ENCODE data around the gene SAYSD1. TPM values are rescaled to one million over a fixed set of nuclear protein-coding genes. Genes with fewer than 3 reads are reported as not detected.

The SAYSD1 gene
- total and polyA plus RNA-seq, 2 of the 8 experiments (the other 6 are each of a cell fraction or from before 2014, with no cell fraction given) = 6.7 to 7.9 TPM

DNA sequence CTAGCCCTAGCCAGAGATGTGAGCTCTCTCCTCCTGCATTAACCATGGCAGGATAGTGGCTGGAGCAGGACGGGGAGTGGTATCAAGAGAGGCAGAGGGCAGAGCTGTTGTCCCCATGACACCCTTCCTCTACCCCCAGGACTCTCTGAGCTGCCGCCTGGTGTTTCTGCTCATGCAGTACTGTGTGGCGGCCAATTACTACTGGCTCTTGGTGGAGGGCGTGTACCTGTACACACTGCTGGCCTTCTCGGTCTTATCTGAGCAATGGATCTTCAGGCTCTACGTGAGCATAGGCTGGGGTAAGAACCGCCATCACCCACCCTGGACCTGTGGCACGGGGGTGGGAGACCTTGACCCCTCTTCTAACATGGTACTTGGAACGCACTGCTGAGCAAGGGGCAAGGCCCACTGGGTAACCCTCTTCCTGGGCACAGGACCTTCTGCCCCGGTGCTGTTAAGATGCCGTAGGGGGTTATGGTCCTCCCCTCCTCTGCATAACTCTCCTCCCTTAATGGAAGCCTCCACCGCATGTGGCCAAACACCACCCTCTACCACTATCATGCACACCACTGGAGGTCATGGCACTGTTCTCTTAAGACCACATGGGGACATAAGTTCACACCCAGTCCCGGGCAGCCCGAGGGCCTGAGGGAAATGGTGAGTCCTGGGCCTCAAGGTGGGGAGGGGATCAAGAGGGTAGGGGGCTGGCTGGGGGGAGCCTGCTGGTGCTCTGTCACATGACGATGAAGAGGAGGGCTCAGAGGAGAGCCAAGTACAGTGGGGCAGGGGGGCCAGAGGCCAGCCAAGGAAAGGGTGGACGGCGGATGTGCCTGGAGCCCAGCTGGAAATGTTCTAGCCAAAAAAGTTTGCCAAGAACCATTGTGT, 41.3 kb downstream of the SAYSD1 start:
- ChIA-PET CTCF (ENCODE audit: partially characterized antibody) (interaction anchor here (0.6 to 1.5 kb wide), 8 partner anchors 12 to 56 kb away, joined by 3 to 5 read pairs (median 3); no protein-coding TSS in a partner anchor), POLR2A (ENCODE audit: partially characterized antibody) (interaction anchor here (1.0 kb wide), 1 partner anchor 48 kb away, joined by 3 read pairs; no protein-coding TSS in a partner anchor)
- no peak overlapping the region for H3K4me2 ChIP-seq (ENCODE audit: insufficient read depth in 1 of 2, low read depth in 2 of 2, low read length in 2 of 2)
- H3K36me3 ChIP-seq (ENCODE audit: control insufficient read depth in 2 of 4, insufficient read depth in 4 of 4, low read length in 3 of 4) = no peaks in the 10 kb centered on the region
- H2BK15ac ChIP-seq (ENCODE audit: low read length) = no peak overlapping the region
- H3K4ac ChIP-seq (replicated peaks; ENCODE audit: insufficient read length, low read depth, low read length) = no peak overlapping the region
- no peaks in the 10 kb centered on the region for H3K23me2 ChIP-seq (ENCODE audit: low read depth, low read length)
- no peak overlapping the region for H3K18ac ChIP-seq (ENCODE audit: extremely low read depth, low read length)
- no peak overlapping the region for H2BK5ac ChIP-seq (ENCODE audit: low read depth, low read length)
- DNase-seq (ENCODE audit: low read depth in 1 of 2, low spot score in 2 of 2) (no peak), FAIRE-seq (no peak)
- no peaks in the 10 kb centered on the region for H4K20me1 ChIP-seq (replicated peaks in 1 of 2; ENCODE audit: control insufficient read depth in 1 of 2, insufficient read depth in 2 of 2, low read length in 2 of 2)
- no peak overlapping the region for H3K14ac ChIP-seq (ENCODE audit: insufficient read length)
- H4K8ac ChIP-seq (ENCODE audit: extremely low read depth, insufficient read depth, low read length) = no peak overlapping the region
- H3K27ac ChIP-seq (ENCODE audit: low read depth, low read length) = no peak overlapping the region
- H2BK20ac ChIP-seq (ENCODE audit: low read length) = no peak overlapping the region
- no peaks in the 10 kb centered on the region for H3K9me3 ChIP-seq (ENCODE audit: insufficient read depth in 2 of 2, low read depth in 1 of 2, low read length in 1 of 2)
- H3K79me1 ChIP-seq (ENCODE audit: low read depth, low read length) = no peaks in the 10 kb centered on the region
- no peak overlapping the region for H2BK120ac ChIP-seq (replicated peaks; ENCODE audit: low read depth, low read length)
- H3K23ac ChIP-seq (ENCODE audit: insufficient read length) = no peak overlapping the region
- H2AFZ ChIP-seq (ENCODE audit: low read length) = no peak overlapping the region
- peaks cover 0 to 10% (median 0%) of the 10 kb centered on the region in 4 experiments; a peak in 3 of 7 replicates for H3K4me1 ChIP-seq (replicated peaks in 1 of 4; ENCODE audit: control insufficient read depth in 3 of 4, insufficient read depth in 4 of 4, low read length in 3 of 4)
- 92% methylated on average over 17 of the region's 17 CpGs; no CpG with 5 or more reads in 1 of the 2 experiments for WGBS, 2 experiments (ENCODE audit: extremely low coverage in 1 of 2, insufficient coverage in 1 of 2, insufficient read length in 1 of 2, insufficient replicate concordance in 2 of 2, low coverage in 1 of 2, low lambda C conversion rate in 2 of 2, missing lambda C conversion rate in 1 of 2)
- H3K27me3 ChIP-seq (replicated peaks in 1 of 4; ENCODE audit: control insufficient read depth in 3 of 4, extremely low read depth in 1 of 4, insufficient read depth in 3 of 4, low read length in 3 of 4) = 0 out of 7 replicates have a peak, but pooled peaks cover 0 to 5% (median 0%) of the 10 kb centered on the region in 4 experiments
- H3K56ac ChIP-seq (replicated peaks; ENCODE audit: insufficient read length, low read depth, low read length) = no peak overlapping the region
- H3K79me2 ChIP-seq (ENCODE audit: control insufficient read depth in 1 of 2, insufficient read depth in 2 of 2, low read length in 2 of 2) = no peaks in the 10 kb centered on the region
- H3K9ac ChIP-seq (replicated peaks in 1 of 4; ENCODE audit: extremely low read depth in 1 of 4, low read depth in 3 of 4, low read length in 3 of 4) = no peak overlapping the region
- H2BK12ac ChIP-seq (ENCODE audit: low read depth, low read length) = no peak overlapping the region
- H4K5ac ChIP-seq (ENCODE audit: insufficient read length, low read depth, low read length) = no peak overlapping the region
- no peak overlapping the region for H2AK5ac ChIP-seq (ENCODE audit: low read depth, low read length)
- no peak overlapping the region for H3K4me3 ChIP-seq (ENCODE audit: extremely low read depth in 1 of 4, insufficient read depth in 2 of 4, low read depth in 3 of 4, low read length in 4 of 4)
- no peak overlapping the region for H4K91ac ChIP-seq (replicated peaks; ENCODE audit: insufficient read length, low read length)
- no peak for TF ChIP-seq YY1 (IDR thresholded peaks at IDR 0.05; ENCODE audit: low read depth, low read length)
- no peak for TF ChIP-seq SIRT6 (IDR thresholded peaks at IDR 0.05; ENCODE audit: low read length)
- TF ChIP-seq CBX8 (IDR thresholded peaks at IDR 0.05; ENCODE audit: borderline replicate concordance, low read depth, low read length) = no peak
- no peak for TF ChIP-seq JUN (IDR thresholded peaks at IDR 0.05; ENCODE audit: low read depth, low read length)
- TF ChIP-seq RFX5 (IDR thresholded peaks at IDR 0.05; ENCODE audit: borderline replicate concordance, low read depth, low read length) = no peak
- TF ChIP-seq PHF8 (conservative IDR thresholded peaks at IDR 0.05; ENCODE audit: low read depth, low read length) = no peak
- no peak for TF ChIP-seq SAP30 (IDR thresholded peaks at IDR 0.05; ENCODE audit: insufficient read depth, insufficient replicate concordance, low read length)
- TF ChIP-seq CHD2 (IDR thresholded peaks at IDR 0.05; ENCODE audit: low read length) = no peak
- no peak for TF ChIP-seq BCL11A (IDR thresholded peaks at IDR 0.05; ENCODE audit: low read depth in 2 of 2, low read length in 2 of 2)
- TF ChIP-seq TEAD4 (IDR thresholded peaks at IDR 0.05; ENCODE audit: low read depth, low read length) = no peak
- no peak for TF ChIP-seq USF2 (IDR thresholded peaks at IDR 0.05; ENCODE audit: low read length)

All from H1 (cell line).